Sigmoid colon (tissue), 7 donors: ENCODE results near the gene CUEDC1. TPM values are rescaled to one million over a fixed set of nuclear protein-coding genes. Genes with fewer than 3 reads are reported as not detected.

Experiments used
- DNase-seq: peaks from one replicate; pipeline ENCODE4 v3.0.0-alpha.2; 2019
- H3K27ac ChIP-seq, 4 donors: fragments of 200-600 bp; sonication (generic); one replicate each; pipeline ENCODE4 v1.5.1; 2016 to 2019; ENCODE audit warnings: mild to moderate bottlenecking in 1 of 4
- H3K27me3 ChIP-seq, 3 donors: fragments of 200-600 bp; sonication (generic); one replicate each; pipeline ENCODE4 v1.5.1; 2019; ENCODE audit warnings: mild to moderate bottlenecking in 1 of 3
- H3K36me3 ChIP-seq, 4 donors: fragments of 200-600 bp; sonication (generic); one replicate each; pipeline ENCODE4 v1.5.1; 2016 to 2019
- H3K4me1 ChIP-seq, 4 donors: fragments of 200-600 bp; sonication (generic); one replicate each; pipeline ENCODE4 v1.5.1; 2017 to 2019
- H3K4me3 ChIP-seq, 4 donors: fragments of 200-600 bp; sonication (generic); one replicate each; pipeline ENCODE4 v1.5.1; 2017 to 2019; ENCODE audit warnings: mild to moderate bottlenecking in 2 of 4, moderate library complexity in 1 of 4
- H3K9me3 ChIP-seq, 4 donors: fragments of 200-600 bp in 3 of 4; sonication (generic) in 3 of 4; one replicate each; pipeline versions ENCODE4 v1.5.1 to v1.6.1; 2013 to 2019
- CTCF ChIP-seq, 4 experiments: fragments of 450-650 bp in 3 of 4; fragments of 200-600 bp in 1 of 4; IDR thresholded peaks; one replicate each; pipeline ENCODE4 v1.5.1; 2016 to 2019; ENCODE audit warnings: antibody characterized with exemption in 4 of 4, mild to moderate bottlenecking in 3 of 4, moderate library complexity in 2 of 4
- EP300 ChIP-seq, 4 donors: sonication (generic); formaldehyde crosslinking; IDR thresholded peaks; one replicate each; pipeline ENCODE4 v1.6.1; 2017; ENCODE audit warnings: antibody characterized with exemption in 4 of 4
- POLR2A ChIP-seq, 2 donors: fragments of 450-650 bp; IDR thresholded peaks; one replicate each; pipeline ENCODE4 v1.6.1; 2016; ENCODE audit warnings: antibody characterized with exemption in 2 of 2, mild to moderate bottlenecking in 2 of 2, moderate library complexity in 2 of 2
- POLR2AphosphoS5 ChIP-seq, 4 donors: sonication (generic); formaldehyde crosslinking; IDR thresholded peaks; one replicate each; pipeline ENCODE4 v1.6.1; 2017; ENCODE audit warnings: antibody characterized with exemption in 4 of 4
- WGBS, 2 donors: extraction: QIAGEN DNeasy Blood & Tissue Kit; methylation state at CpG; one replicate each; pipeline ENCODE4 v1.1.7; 2013; 5-methylcytosine and 5-hydroxymethylcytosine counted together
- intact Hi-C: fragments of 100-400 bp; cut with DNase I; formaldehyde crosslinking; loops from one replicate; pipeline ENCODE4 v1.15.1; 2023
- polyA plus RNA-seq, 3 donors: library from polyadenylated mRNA; stranded (reverse); fragments of 200-250 nt; gene quantifications; one replicate each; pipeline ENCODE4 v1.2.3, GENCODE V29; 2013
- total RNA-seq, 4 donors: library from RNA; depleted of rRNA; stranded (reverse); fragments of >200 nt; gene quantifications; one replicate each; pipeline ENCODE4 v1.1.0, GENCODE V29; 2016
- donor health status: healthy with polysubstance abuse.
- donor health status: Bipolar disorder and iron deficiency.
- donor health status: healthy.

The CUEDC1 gene
- total and polyA plus RNA-seq, 7 donors, result 3.0 to 64.0 (median 29.5) TPM

DNA sequence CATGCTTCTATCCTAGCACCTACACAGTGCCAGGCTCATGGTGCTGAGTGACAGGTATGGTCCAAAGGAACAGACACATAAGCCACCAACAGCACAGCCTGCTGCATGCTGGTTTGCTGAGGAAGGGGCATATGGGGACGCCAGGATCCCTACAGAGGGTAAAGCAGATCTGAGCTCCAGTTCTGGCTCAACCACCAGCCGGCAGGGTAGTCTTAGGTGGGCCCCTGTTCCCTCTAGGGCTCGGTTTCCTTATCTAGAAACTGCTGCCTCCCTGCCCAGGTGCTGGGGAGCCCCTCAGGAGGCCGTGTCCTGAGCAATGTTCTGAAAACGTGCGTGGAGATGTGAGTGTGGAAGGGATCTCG, 81.2 kb downstream of the CUEDC1 start:
- Histone ChIP-seq H3K36me3 (peaks cover 10 to 57% (median 22%) of the 10 kb centered on the region in 4 donors), H3K9me3 (no peaks in the 10 kb centered on the region), H3K27ac (peak overlapping the region; percentile 87 to 97 (median 94)), H3K4me3 (peak overlapping the region in 3 of 4 donors; percentile 13 to 21 (median 19)), H3K4me1 (peaks cover 0 to 95% (median 86%) of the 10 kb centered on the region in 4 donors), H3K27me3 (no peaks in the 10 kb centered on the region)
- intact Hi-C loops, result no loop called here
- DNase-seq, result no peak
- WGBS, 2 donors, result 52 to 78% methylated on average over 7 of the region's 7 CpGs
- TF ChIP-seq CTCF (IDR thresholded peaks at IDR 0.05) (no peak), EP300 (IDR thresholded peaks at IDR 0.05) (no peak), POLR2AphosphoS5 (IDR thresholded peaks at IDR 0.05) (no peak), POLR2A (IDR thresholded peaks at IDR 0.05) (no peak)

GRCh38 chr17:57873261-57874057, 81.8 kb downstream of the CUEDC1 start:
- Histone ChIP-seq H3K4me1 (peaks cover 0 to 95% (median 86%) of the 10 kb centered on the region in 4 donors), H3K4me3 (no peak overlapping the region), H3K36me3 (peaks cover 4 to 51% (median 20%) of the 10 kb centered on the region in 4 donors), H3K27ac (peak overlapping the region; percentile 87 to 97 (median 94)), H3K27me3 (no peaks in the 10 kb centered on the region), H3K9me3 (no peaks in the 10 kb centered on the region)
- 79 to 93% methylated on average over 16 of the region's 16 CpGs for WGBS, 2 donors
- intact Hi-C loops, result no loop called here
- DNase-seq, result no peak
- TF ChIP-seq EP300 (IDR thresholded peaks at IDR 0.05) (no peak), CTCF (IDR thresholded peaks at IDR 0.05) (no peak), POLR2AphosphoS5 (IDR thresholded peaks at IDR 0.05) (no peak), POLR2A (IDR thresholded peaks at IDR 0.05) (no peak)

DNA sequence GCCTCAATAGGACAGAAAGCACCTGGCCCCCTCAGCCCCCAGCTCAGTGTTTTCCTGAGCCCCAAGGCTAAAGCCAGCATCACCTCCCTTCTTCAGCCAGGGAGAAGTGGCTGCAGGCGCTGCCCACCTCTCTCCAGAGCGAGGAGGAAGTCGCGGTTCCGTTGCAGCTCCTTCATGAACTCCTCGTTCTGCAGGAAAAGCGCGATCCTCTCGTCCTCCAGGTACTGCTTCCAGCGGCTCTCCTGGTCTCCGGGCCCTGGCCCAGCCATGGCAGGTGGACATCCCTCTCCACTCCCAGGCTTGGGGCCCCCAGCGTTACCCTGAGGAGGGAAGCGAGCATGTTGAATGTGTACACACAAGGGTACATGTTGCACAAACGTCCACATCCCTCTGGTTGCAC, 82.7 kb downstream of the CUEDC1 start:
- H3K4me1 ChIP-seq, result peaks cover 0 to 96% (median 87%) of the 10 kb centered on the region in 4 donors

GRCh38 chr17:57871863-57872262, 83.3 kb downstream of the CUEDC1 start:
- no peak overlapping the region for H3K4me3 ChIP-seq
- no peak for DNase-seq
- H3K27ac ChIP-seq, result peak overlapping the region; percentile 22 to 97 (median 90)
- peaks cover 4 to 39% (median 16%) of the 10 kb centered on the region in 4 donors for H3K36me3 ChIP-seq
- WGBS, 2 donors, result 92 to 94% methylated on average over 8 of the region's 8 CpGs
- no peaks in the 10 kb centered on the region for H3K9me3 ChIP-seq
- H3K27me3 ChIP-seq, result no peaks in the 10 kb centered on the region
- TF ChIP-seq POLR2AphosphoS5 (IDR thresholded peaks at IDR 0.05) (no peak), POLR2A (IDR thresholded peaks at IDR 0.05) (no peak), EP300 (IDR thresholded peaks at IDR 0.05) (no peak), CTCF (IDR thresholded peaks at IDR 0.05) (no peak)
- intact Hi-C loops, result no loop called here
- H3K4me1 ChIP-seq, result peaks cover 0 to 99% (median 90%) of the 10 kb centered on the region in 4 donors

More for the DNA sequence above, 82.7 kb downstream of the CUEDC1 start:
- TF ChIP-seq POLR2AphosphoS5 (IDR thresholded peaks at IDR 0.05), result no peak
- no peak for TF ChIP-seq EP300 (IDR thresholded peaks at IDR 0.05)
- no peak for TF ChIP-seq CTCF (IDR thresholded peaks at IDR 0.05)
- TF ChIP-seq POLR2A (IDR thresholded peaks at IDR 0.05), result no peak
- no peak for DNase-seq
- H3K36me3 ChIP-seq, result peaks cover 4 to 43% (median 20%) of the 10 kb centered on the region in 4 donors
- no peak overlapping the region for H3K4me3 ChIP-seq
- no peaks in the 10 kb centered on the region for H3K27me3 ChIP-seq
- peak overlapping the region; percentile 87 to 97 (median 94) for H3K27ac ChIP-seq
- intact Hi-C loops, result no loop called here
- 58 to 86% methylated on average over 14 of the region's 14 CpGs for WGBS, 2 donors
- no peaks in the 10 kb centered on the region for H3K9me3 ChIP-seq
